SU-DHL-6 (cell line): ENCODE results near the gene EYS.

Source experiments
- EZH2phosphoT487 ChIP-seq: fragments of 200-600 bp; sonication (generic), shearing (Covaris generic); conservative IDR thresholded peaks from 2 replicates; pipeline ENCODE4 v1.6.1; 2018; ENCODE audit warnings: mild to moderate bottlenecking, antibody characterized with exemption, low read length, moderate library complexity, mixed read lengths
- TF ChIP-seq, protein P1 (sequence below): fragments of 200-600 bp; sonication (generic); IDR thresholded peaks from one replicate; pipeline ENCODE4 v1.5.1; 2017; ENCODE audit warnings: antibody characterized with exemption, mild to moderate bottlenecking, low read length, moderate library complexity; ENCODE audit not compliant: insufficient read depth, poor library complexity, severe bottlenecking

DNA sequence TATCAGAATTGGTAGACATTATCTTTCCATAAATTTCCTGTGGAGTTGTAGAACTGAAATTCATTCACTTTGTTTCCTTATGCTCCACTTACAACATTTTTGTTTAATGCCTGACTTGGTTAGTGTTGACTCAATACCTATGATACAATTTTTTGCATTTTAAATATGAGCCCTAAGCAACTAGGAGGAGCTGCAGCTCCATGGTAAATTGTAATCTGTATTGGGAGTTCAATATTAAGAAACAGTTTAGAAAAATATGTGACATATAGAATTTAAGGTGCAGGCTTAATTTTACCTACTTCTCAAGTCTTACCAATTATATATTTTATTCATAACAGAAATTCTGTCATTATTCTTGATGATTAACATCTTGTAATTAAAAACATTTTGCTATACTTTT lies 868.3 kb downstream of the EYS start:
- TF ChIP-seq EZH2phosphoT487: no peak
- TF ChIP-seq, protein P1, sequence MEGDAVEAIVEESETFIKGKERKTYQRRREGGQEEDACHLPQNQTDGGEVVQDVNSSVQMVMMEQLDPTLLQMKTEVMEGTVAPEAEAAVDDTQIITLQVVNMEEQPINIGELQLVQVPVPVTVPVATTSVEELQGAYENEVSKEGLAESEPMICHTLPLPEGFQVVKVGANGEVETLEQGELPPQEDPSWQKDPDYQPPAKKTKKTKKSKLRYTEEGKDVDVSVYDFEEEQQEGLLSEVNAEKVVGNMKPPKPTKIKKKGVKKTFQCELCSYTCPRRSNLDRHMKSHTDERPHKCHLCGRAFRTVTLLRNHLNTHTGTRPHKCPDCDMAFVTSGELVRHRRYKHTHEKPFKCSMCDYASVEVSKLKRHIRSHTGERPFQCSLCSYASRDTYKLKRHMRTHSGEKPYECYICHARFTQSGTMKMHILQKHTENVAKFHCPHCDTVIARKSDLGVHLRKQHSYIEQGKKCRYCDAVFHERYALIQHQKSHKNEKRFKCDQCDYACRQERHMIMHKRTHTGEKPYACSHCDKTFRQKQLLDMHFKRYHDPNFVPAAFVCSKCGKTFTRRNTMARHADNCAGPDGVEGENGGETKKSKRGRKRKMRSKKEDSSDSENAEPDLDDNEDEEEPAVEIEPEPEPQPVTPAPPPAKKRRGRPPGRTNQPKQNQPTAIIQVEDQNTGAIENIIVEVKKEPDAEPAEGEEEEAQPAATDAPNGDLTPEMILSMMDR: no peak
